ENCODE data around the gene CAPNS2.

- no peak for TF ChIP-seq CTCF (IDR thresholded peaks at IDR 0.05; ENCODE audit: insufficient read depth, low read length)
- no peak for TF ChIP-seq POLR2AphosphoS5 (IDR thresholded peaks at IDR 0.05; ENCODE audit: low read depth)
These were observed 34.3 kb upstream of the CAPNS2 start for GRCh38 chr16:55532227-55532626.
